ENCODE measurements around the gene PLPP3.

DNA sequence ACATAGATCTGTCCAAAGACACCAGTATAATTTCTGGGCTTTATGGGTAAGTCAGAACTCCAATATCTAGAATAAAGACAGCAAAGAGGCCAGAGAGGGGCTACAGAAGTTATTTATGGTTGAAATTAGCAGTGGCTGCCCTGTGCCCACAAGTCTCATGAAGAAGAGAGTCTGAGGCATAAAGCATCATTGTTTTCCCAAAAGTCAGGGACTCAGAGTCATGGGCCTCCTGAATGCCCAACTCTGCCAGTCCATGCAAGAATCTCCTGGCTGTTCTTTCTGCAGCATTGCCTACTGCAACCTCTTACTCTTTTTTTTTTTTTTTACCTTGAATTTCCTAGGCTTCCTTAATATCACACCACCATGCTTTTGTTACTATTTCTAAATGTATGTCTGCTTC is 49.6 kb downstream of the PLPP3 start:
- no peak for TF ChIP-seq POLR2AphosphoS5 (IDR thresholded peaks at IDR 0.05; ENCODE audit: low read depth, low read length)
- TF ChIP-seq RFX5 (IDR thresholded peaks at IDR 0.05; ENCODE audit: borderline replicate concordance, low read depth, low read length): no peak
- TF ChIP-seq RAD21 (IDR thresholded peaks at IDR 0.05 in 1 of 2, conservative IDR thresholded peaks at IDR 0.05 in 1 of 2; ENCODE audit: low read depth in 2 of 2, low read length in 2 of 2): no peak
- TF ChIP-seq EP300 (IDR thresholded peaks at IDR 0.05; ENCODE audit: borderline replicate concordance in 1 of 2, low read depth in 2 of 2, low read length in 2 of 2): no peak
- no peak for TF ChIP-seq CTCF (IDR thresholded peaks at IDR 0.05; ENCODE audit: control extremely low read depth in 1 of 3, insufficient read depth in 1 of 3, low read depth in 1 of 3, low read length in 3 of 3)
- no peak for TF ChIP-seq CHD1 (IDR thresholded peaks at IDR 0.05; ENCODE audit: low read depth, low read length)
- no peak for TF ChIP-seq NRF1 (IDR thresholded peaks at IDR 0.05; ENCODE audit: low read depth, low read length)
- TF ChIP-seq CBX5 (IDR thresholded peaks at IDR 0.05; ENCODE audit: low read depth, low read length): no peak

All from H1 (cell line).